Measurements from ENCODE around the gene LSM12.

LSM12 gene

GRCh38 chr17:43984521-43984920, 82.0 kb downstream of the LSM12 start:
- no peak for DNase-seq
